GM06990 (cell line): ENCODE results near the gene ZNF507.
A peak's percentile ranks its signal among the peaks of the same experiment; 100 is the strongest.

Experiments
- DNase-seq: peaks from one replicate; pipeline ENCODE4 v3.0.0-alpha.2; 2011; ENCODE audit not compliant: insufficient read length; ENCODE audit errors: extremely low read depth
- H3K27me3 ChIP-seq: replicated peaks from 2 replicates; pipeline ENCODE4 v1.6.0; 2011; ENCODE audit warnings: low read length; ENCODE audit not compliant: control insufficient read depth, insufficient read depth
- H3K36me3 ChIP-seq: 2 replicates; pipeline ENCODE4 v1.5.1; 2011; ENCODE audit warnings: low read length; ENCODE audit not compliant: control insufficient read depth, insufficient read depth
- H3K4me3 ChIP-seq: replicated peaks from 2 replicates; pipeline ENCODE4 v1.5.1; 2011; ENCODE audit warnings: low read depth, mild to moderate bottlenecking, control low read depth, low read length
- TF ChIP-seq, protein P1 (sequence below): IDR thresholded peaks from 2 replicates; pipeline ENCODE4 v1.5.1; 2011; ENCODE audit warnings: low read length, control low read depth, mild to moderate bottlenecking, inconsistent platforms; ENCODE audit not compliant: insufficient read depth, poor library complexity, severe bottlenecking

ZNF507 gene

GRCh38 chr19:32333227-32333626, 12.2 kb upstream of the ZNF507 start:
- DNase-seq: no peak
- Histone ChIP-seq H3K4me3 (no peak overlapping the region), H3K27me3 (no peaks in the 10 kb centered on the region), H3K36me3 (no peaks in the 10 kb centered on the region)
- TF ChIP-seq, protein P1, sequence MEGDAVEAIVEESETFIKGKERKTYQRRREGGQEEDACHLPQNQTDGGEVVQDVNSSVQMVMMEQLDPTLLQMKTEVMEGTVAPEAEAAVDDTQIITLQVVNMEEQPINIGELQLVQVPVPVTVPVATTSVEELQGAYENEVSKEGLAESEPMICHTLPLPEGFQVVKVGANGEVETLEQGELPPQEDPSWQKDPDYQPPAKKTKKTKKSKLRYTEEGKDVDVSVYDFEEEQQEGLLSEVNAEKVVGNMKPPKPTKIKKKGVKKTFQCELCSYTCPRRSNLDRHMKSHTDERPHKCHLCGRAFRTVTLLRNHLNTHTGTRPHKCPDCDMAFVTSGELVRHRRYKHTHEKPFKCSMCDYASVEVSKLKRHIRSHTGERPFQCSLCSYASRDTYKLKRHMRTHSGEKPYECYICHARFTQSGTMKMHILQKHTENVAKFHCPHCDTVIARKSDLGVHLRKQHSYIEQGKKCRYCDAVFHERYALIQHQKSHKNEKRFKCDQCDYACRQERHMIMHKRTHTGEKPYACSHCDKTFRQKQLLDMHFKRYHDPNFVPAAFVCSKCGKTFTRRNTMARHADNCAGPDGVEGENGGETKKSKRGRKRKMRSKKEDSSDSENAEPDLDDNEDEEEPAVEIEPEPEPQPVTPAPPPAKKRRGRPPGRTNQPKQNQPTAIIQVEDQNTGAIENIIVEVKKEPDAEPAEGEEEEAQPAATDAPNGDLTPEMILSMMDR: no peak

DNA sequence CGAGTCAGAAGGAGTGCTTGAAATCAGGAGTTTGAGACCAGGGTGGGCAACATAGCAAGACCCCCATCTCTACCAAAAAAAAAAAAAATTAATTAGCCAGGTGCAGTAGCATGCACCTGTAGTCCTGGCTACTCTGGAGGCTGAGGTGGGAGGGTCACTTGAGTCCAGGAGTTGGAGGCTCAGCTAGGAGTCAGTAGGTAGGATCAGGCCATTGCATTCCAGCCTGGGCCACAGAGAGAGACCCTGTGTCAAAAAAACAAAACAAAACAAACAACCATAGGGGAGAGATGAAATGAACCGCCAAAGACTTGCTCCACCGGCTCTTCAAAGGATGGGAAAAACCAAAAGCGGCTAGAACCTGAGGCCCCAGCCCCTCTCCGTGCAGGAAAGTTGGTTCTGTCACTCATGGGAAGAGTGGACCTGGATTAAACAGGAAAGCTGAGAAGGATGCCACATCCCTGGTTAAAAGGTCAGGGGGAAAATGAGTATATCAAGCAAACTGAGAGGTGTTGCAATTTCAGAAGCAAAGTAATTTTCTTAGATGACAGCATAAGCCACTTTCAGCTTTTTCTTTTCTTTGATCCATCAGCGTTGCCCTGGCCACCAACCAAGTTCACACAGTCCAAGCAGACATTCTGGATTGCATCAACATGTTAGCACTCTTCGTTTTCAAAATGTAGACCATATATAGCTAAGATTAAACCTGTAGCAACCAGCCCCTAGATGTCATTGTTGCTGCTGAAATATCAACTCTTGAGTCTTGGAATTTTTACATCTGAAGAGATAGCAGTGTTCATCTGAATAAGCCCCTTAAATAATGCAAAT, 8.9 kb upstream of the ZNF507 start:
- no peak overlapping the region for H3K4me3 ChIP-seq
- DNase-seq: no peak
- H3K27me3 ChIP-seq: no peaks in the 10 kb centered on the region
- TF ChIP-seq, protein P1: no peak
- H3K36me3 ChIP-seq: no peaks in the 10 kb centered on the region

DNA sequence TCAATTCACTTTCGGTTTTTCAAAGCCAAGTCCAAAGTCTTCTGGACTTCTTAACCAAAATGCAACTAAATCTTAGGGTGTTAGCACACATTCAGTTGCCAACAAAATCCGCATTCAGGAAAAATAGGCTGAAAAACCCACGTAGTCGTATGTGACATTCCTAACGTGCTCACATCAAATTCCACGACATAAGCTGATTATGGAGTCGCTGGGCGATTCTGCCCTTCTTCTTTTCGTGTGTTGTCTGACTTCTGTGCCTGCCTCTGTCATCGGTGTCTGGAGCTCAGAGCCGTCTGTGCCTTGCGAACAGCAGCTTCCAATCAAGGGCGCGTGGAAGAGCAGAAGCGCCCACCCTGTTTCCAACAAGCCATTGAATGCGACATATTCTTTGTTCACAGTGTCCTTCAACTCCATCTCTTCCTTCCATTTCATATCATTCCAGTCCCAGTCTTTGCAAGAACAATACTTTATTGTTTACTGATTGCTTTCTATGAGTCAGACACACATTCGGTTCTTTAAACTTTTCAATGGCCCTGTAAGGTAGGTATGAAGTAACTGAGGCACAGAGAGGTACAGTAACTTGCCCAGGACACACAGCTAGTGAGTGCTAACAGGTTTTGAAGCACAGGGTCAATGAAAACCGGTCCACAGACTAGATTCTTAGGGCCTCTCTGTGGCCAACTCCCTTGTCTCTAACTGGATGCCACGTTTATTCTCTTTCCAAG, 8.2 kb upstream of the ZNF507 start:
- DNase-seq: no peak
- Histone ChIP-seq H3K36me3 (no peaks in the 10 kb centered on the region), H3K27me3 (no peaks in the 10 kb centered on the region), H3K4me3 (no peak overlapping the region)
- TF ChIP-seq, protein P1: no peak

DNA sequence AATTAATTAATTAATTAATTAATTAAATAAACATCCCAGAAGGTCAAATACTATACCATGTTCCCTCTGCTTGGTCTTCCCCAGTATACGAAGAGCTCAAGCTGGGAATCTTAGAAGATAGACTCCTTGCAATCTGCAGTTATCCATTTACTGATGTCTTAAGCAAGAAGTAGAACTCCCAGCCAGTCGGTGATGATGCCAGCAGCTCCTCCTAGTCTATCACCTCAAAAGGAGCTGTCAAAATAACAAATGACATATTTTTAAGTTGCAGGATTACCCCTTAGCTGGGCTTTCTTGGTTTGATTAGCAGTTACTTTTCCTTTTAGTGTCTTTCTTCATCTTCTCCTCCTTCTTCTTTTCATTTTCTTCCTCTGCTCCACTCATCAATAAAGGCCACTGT, 6.0 kb upstream of the ZNF507 start:
- TF ChIP-seq, protein P1: no peak
- Histone ChIP-seq H3K4me3 (no peak overlapping the region), H3K27me3 (no peaks in the 10 kb centered on the region), H3K36me3 (no peaks in the 10 kb centered on the region)
- no peak for DNase-seq

- Histone ChIP-seq H3K36me3 (no peaks in the 10 kb centered on the region), H3K4me3 (no peak overlapping the region), H3K27me3 (no peaks in the 10 kb centered on the region)
- DNase-seq: no peak
- TF ChIP-seq, protein P1: peak; percentile 73
Measured at GRCh38 chr19:32339988-32340874, 5.2 kb upstream of the ZNF507 start.
